CD4-positive, CD25-positive, alpha-beta regulatory T cell (primary cell): ENCODE measurements around the gene ZNF778. TPM values are rescaled to one million over a fixed set of nuclear protein-coding genes. Genes with fewer than 3 reads are reported as not detected.
A peak's percentile ranks its signal among the peaks of the same experiment; 100 is the strongest.

Source experiments
- ATAC-seq, 2 donors: fragments of 150-1000 bp; cut with Tn5 transposase; one replicate each; pipeline ENCODE4 v1.10.0; 2021; ENCODE audit warnings: low read depth in 2 of 2, moderate number of reproducible peaks in 2 of 2, moderate library complexity in 1 of 2
- DNase-seq, 3 donors: peaks; one replicate each; pipeline versions ENCODE4 v3.0.0 to v3.0.0-alpha.2; 2012 to 2022; ENCODE audit warnings: mixed read lengths in 1 of 3
- H3K27ac ChIP-seq: one replicate; pipeline ENCODE4 v1.7.0; 2013; ENCODE audit warnings: mild to moderate bottlenecking, low read length; ENCODE audit not compliant: insufficient read depth, poor library complexity, severe bottlenecking
- H3K27me3 ChIP-seq: one replicate; pipeline ENCODE4 v1.7.0; 2013; ENCODE audit warnings: low read length; ENCODE audit not compliant: control insufficient read depth, insufficient read depth
- H3K36me3 ChIP-seq: one replicate; pipeline ENCODE4 v1.7.0; 2013; ENCODE audit warnings: mild to moderate bottlenecking, low read length, moderate library complexity; ENCODE audit not compliant: control insufficient read depth, insufficient read depth
- H3K4me1 ChIP-seq: 2 replicates; pipeline ENCODE4 v1.7.0; 2013; ENCODE audit warnings: mild to moderate bottlenecking, low read length; ENCODE audit not compliant: insufficient read depth, control insufficient read depth, poor library complexity, severe bottlenecking
- H3K4me3 ChIP-seq: one replicate; pipeline ENCODE4 v1.7.0; 2013; ENCODE audit warnings: low read depth, mild to moderate bottlenecking, low read length, moderate library complexity
- H3K9me3 ChIP-seq, 2 experiments: 1 replicate in 1 of 2; 2 replicates in 1 of 2; pipeline ENCODE4 v1.7.0; 2013; ENCODE audit warnings: low read length in 2 of 2, mild to moderate bottlenecking in 1 of 2, moderate library complexity in 1 of 2; ENCODE audit not compliant: control insufficient read depth in 2 of 2
- H3K27ac Mint-ChIP-seq, 3 donors: one replicate each; pipeline ENCODE4 v1.8.0; 2020 to 2022; ENCODE audit warnings: mild to moderate bottlenecking in 3 of 3, mixed read lengths in 3 of 3, moderate library complexity in 2 of 3
- H3K27me3 Mint-ChIP-seq: one replicate; pipeline ENCODE4 v1.8.0; 2022; ENCODE audit warnings: mild to moderate bottlenecking, mixed read lengths
- H3K36me3 Mint-ChIP-seq: one replicate; pipeline ENCODE4 v1.8.0; 2020; ENCODE audit warnings: mixed read lengths
- H3K4me1 Mint-ChIP-seq, 4 donors: one replicate each; pipeline ENCODE4 v1.8.0; 2020 to 2022; ENCODE audit warnings: mixed read lengths in 4 of 4, mild to moderate bottlenecking in 1 of 4
- H3K4me3 Mint-ChIP-seq, 4 donors: one replicate each; pipeline ENCODE4 v1.8.0; 2020 to 2022; ENCODE audit warnings: mild to moderate bottlenecking in 4 of 4, mixed read lengths in 4 of 4, moderate library complexity in 3 of 4
- H3K9me3 Mint-ChIP-seq, 7 donors: one replicate each; pipeline ENCODE4 v1.8.0; 2020 to 2022; ENCODE audit warnings: mixed read lengths in 7 of 7, mild to moderate bottlenecking in 3 of 7, moderate library complexity in 2 of 7
- polyA plus RNA-seq, 4 donors: library from polyadenylated mRNA; unstranded; fragments of 300-500 nt; fragmentation: Illumina TruSeq; gene quantifications; one replicate each; pipeline ENCODE4 v1.2.3, GENCODE V29; 2021
- total RNA-seq: library from RNA; stranded (reverse); gene quantifications from one replicate; pipeline ENCODE4 v1.2.3, GENCODE V29; 2022

ZNF778 gene
- total and polyA plus RNA-seq, 5 donors from 2014 or later = 3.3 to 7.9 (median 4.5) TPM

DNA sequence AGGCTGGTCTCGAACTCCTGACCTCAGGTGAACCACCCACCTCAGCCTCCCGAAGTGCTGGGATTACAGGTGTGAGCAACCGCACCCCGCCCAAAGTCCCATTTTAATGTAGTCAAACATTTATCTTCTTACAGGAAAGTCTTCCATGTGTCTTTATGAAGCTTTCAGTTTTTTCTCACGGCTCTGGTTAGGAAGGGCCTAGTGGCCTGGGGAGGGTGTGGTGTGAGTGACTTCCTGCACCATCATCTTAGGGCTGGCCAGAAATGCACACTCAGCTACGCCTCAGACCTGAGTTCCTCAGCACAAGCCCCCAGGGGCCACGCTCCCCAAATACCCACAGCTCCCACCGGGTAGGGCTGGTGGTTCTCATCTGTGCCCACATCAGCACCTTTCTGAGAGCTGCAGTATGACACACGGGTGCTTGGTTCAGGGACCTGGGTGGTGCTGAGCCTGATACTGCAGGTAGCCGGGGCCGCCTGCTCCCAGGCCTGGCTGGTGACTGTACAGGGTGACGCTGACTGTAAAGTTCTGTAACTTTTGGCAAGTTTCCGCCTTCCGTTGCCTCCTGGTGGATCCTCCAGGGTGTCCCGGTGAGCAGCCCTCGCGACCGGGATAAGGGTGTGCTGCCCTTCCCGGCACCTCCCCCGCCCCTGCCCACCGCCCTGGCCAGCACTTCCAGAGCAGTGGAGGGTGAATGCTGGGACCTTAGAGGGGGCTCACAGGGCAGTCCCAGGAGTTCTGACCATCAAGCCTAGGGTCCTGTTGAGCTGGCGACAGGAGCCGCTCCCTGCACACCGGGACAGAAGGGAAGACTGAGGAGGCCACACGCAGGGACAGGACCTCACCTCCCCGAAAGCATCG, 52.5 kb downstream of the ZNF778 start:
- H3K36me3 ChIP-seq = peaks cover 70% of the 10 kb centered on the region
- no peak overlapping the region for H3K27ac ChIP-seq
- H3K4me3 ChIP-seq = no peak overlapping the region
- Mint-ChIP-seq H3K4me1 (peaks cover 0 to 3% (median under 1%) of the 10 kb centered on the region in 4 donors), H3K36me3 (peaks cover 29% of the 10 kb centered on the region), H3K4me3 (no peak overlapping the region), H3K27me3 (no peaks in the 10 kb centered on the region), H3K27ac (no peak overlapping the region), H3K9me3 (peaks cover 0 to 4% (median 0%) of the 10 kb centered on the region in 7 donors)
- no peak for ATAC-seq
- no peak for DNase-seq
- H3K27me3 ChIP-seq = no peaks in the 10 kb centered on the region
- H3K4me1 ChIP-seq = no peaks in the 10 kb centered on the region
- H3K9me3 ChIP-seq = no peaks in the 10 kb centered on the region

DNA sequence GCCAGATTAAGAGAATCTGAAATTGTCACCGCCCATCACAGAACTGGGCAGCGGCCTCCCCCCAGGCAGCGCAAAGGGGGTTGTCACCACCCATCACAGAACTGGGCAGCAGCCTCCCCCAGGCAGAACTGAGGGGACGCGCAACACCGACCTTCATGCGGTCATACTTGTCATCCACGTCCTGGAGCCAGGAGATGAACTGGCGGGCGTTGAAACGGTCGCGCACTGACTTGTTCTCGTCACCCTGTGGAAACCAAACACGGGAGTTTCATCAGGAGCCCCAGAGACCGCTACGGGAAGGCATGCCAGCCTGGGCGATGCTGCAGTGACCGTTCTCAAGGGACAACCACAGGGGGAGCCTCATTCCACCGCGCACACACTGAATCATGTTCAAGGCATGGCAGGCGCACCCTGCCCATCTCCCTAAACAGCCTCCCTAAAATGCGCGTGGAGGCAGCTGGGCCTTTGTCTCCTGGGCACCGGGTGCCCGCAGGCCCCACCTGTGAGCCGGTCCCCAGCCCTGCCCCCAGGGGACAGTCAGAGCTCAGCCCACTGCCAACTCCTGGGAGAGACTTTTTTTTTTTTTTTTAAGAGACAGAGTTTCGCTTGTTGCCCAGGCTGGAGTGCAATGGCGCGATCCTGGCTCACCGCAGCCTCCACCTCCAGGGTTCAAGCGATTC, 53.3 kb downstream of the ZNF778 start:
- H3K4me3 ChIP-seq = no peak overlapping the region
- Mint-ChIP-seq H3K4me1 (peaks cover 0 to 3% (median under 1%) of the 10 kb centered on the region in 4 donors), H3K27me3 (no peaks in the 10 kb centered on the region), H3K4me3 (no peak overlapping the region), H3K36me3 (peaks cover 29% of the 10 kb centered on the region), H3K9me3 (peaks cover 0 to 3% (median 0%) of the 10 kb centered on the region in 7 donors), H3K27ac (no peak overlapping the region)
- peaks cover 77% of the 10 kb centered on the region for H3K36me3 ChIP-seq
- DNase-seq (no peak), ATAC-seq (no peak)
- H3K27me3 ChIP-seq = no peaks in the 10 kb centered on the region
- no peaks in the 10 kb centered on the region for H3K9me3 ChIP-seq
- H3K4me1 ChIP-seq = no peaks in the 10 kb centered on the region
- no peak overlapping the region for H3K27ac ChIP-seq

DNA sequence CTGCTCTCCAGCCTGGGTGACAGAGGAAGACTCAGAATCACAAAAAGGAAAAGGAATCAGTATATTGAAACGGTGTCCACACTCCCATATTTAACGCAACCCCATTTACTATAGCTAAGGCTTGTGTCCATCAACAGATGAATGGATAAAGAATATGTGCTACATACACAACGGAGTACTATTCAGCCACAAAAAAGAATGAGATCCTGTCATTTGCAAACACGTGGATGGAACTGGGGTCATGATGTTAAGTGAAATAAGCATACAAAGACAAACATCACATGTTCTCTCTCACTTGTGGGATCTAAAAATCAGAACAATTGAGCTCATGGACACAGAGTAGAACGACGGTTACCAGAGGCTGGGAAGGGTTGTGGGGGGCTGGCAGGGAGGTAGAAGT, 55.1 kb downstream of the ZNF778 start:
- H3K9me3 ChIP-seq = no peaks in the 10 kb centered on the region
- peak overlapping the region in 1 of 3 donors; percentile 69 for H3K27ac Mint-ChIP-seq
- H3K27me3 Mint-ChIP-seq = no peaks in the 10 kb centered on the region
- peaks cover 32% of the 10 kb centered on the region for H3K36me3 Mint-ChIP-seq
- no peaks in the 10 kb centered on the region for H3K27me3 ChIP-seq
- peak overlapping the region in 1 of 4 donors; percentile 1 for H3K4me3 Mint-ChIP-seq
- H3K4me1 Mint-ChIP-seq = peaks cover 0 to 4% (median under 1%) of the 10 kb centered on the region in 4 donors
- H3K4me1 ChIP-seq = no peaks in the 10 kb centered on the region
- H3K9me3 Mint-ChIP-seq = peaks cover 0 to 3% (median 0%) of the 10 kb centered on the region in 7 donors
- no peak for DNase-seq
- peaks cover 76% of the 10 kb centered on the region for H3K36me3 ChIP-seq
- no peak overlapping the region for H3K27ac ChIP-seq
- no peak overlapping the region for H3K4me3 ChIP-seq
- no peak for ATAC-seq

DNA sequence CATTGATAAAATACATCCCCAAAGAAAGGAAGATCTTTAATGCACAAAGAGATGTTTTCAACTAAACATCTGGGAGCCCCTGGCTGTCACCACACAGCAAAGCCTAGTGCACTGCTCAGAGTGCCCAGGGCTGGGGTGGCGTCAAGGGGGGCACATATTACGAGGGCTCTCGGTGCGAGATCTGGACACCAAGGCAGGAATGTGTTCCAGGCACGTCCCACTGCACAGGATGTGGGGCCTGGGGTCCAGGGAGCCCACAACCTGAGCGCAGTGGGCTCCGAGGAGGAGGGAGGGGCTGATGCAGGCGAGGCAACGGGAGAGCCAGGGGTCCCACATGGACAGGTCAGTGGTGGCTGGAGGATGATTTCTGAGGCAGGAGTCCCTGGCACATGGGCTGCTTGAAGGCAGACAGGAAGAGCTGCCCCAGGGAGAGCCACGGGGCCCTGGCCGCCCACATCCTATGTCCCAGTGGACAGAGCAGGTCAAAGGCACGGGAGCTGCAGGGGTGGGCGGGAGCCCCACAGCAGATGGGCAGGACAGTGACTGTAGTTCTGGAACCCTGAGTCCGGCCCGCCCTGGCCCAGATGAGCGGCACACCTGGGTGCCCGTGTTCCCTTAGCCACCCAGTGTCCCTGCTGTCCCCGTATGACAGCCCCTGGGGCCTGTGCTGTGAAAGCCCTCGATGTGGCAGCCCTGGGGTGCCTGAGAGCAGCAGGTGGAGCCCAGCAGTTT, 56.4 kb downstream of the ZNF778 start:
- Histone ChIP-seq H3K27ac (no peak overlapping the region), H3K4me1 (no peaks in the 10 kb centered on the region), H3K9me3 (no peaks in the 10 kb centered on the region), H3K36me3 (peaks cover 82% of the 10 kb centered on the region), H3K27me3 (no peaks in the 10 kb centered on the region), H3K4me3 (no peak overlapping the region)
- H3K36me3 Mint-ChIP-seq = peaks cover 30% of the 10 kb centered on the region
- no peak overlapping the region for H3K27ac Mint-ChIP-seq
- ATAC-seq (no peak), DNase-seq (no peak)
- H3K9me3 Mint-ChIP-seq = peaks cover 0 to 3% (median 0%) of the 10 kb centered on the region in 7 donors
- no peaks in the 10 kb centered on the region for H3K27me3 Mint-ChIP-seq
- H3K4me1 Mint-ChIP-seq = peaks cover 0 to 4% (median under 1%) of the 10 kb centered on the region in 4 donors
- H3K4me3 Mint-ChIP-seq = no peak overlapping the region

DNA sequence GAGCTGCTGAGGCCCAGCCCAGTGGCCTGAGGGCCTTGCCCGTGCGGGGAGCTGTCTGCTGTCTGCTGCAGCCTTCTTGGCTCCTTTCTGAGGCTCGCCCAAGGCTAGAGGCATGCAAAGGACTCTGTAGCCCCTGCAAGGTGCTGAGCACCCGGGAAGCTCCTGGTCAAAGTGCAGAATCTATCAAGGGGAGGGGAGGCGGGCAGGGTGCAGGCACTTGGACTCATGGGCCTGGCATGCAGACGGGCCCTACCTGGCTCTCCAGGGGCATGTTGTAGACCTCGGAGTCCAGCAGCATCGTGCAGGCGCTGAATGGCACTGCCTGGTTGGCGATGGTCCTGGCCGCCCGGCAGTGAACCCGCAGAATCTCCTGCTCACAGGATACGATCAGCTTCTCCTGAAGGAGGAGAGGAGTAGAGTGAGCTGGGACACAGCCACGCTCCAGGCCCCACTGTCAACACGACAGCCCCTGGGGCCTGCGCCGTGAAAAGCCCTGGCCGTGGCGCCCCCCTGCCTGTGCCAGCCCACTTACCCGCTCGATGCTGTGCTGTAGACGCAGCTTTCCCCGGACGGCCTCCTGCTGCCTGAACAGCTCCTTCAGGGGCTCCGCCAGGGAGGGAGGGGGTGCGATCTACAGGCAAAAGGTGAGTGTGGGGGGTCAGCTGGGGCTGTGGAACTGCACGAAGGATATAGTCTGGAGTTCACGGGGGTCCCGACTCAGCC, 57.2 kb downstream of the ZNF778 start:
- peaks cover 75% of the 10 kb centered on the region for H3K36me3 ChIP-seq
- H3K4me3 ChIP-seq = no peak overlapping the region
- ATAC-seq (no peak), DNase-seq (no peak)
- no peaks in the 10 kb centered on the region for H3K9me3 ChIP-seq
- H3K27me3 ChIP-seq = no peaks in the 10 kb centered on the region
- Mint-ChIP-seq H3K36me3 (peaks cover 27% of the 10 kb centered on the region), H3K4me1 (peaks cover 0 to 4% (median under 1%) of the 10 kb centered on the region in 4 donors), H3K9me3 (peaks cover 0 to 3% (median 0%) of the 10 kb centered on the region in 7 donors), H3K4me3 (no peak overlapping the region), H3K27me3 (no peaks in the 10 kb centered on the region), H3K27ac (no peak overlapping the region)
- H3K4me1 ChIP-seq = no peaks in the 10 kb centered on the region
- no peak overlapping the region for H3K27ac ChIP-seq

DNA sequence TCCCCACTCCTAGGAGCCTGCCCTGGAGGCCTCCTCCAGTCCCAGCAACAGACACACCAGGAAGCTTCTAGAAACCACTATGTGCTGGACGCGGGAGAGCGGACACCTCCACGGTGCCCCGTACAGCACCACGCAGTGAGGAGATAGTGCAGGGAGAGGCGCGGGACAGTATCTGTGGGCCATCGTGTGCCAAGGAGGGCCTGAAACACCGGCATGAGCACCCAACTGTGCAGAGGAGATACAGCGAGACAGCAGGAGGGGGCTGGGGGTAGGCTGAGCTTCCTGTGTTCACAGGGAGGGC, 57.7 kb downstream of the ZNF778 start:
- H3K27me3 ChIP-seq = no peaks in the 10 kb centered on the region
- H3K4me1 ChIP-seq = no peaks in the 10 kb centered on the region
- no peak overlapping the region for H3K4me3 ChIP-seq
- Mint-ChIP-seq H3K36me3 (peaks cover 27% of the 10 kb centered on the region), H3K27ac (no peak overlapping the region), H3K9me3 (peaks cover 0 to 3% (median 0%) of the 10 kb centered on the region in 7 donors), H3K4me3 (no peak overlapping the region), H3K4me1 (peaks cover 0 to 4% (median under 1%) of the 10 kb centered on the region in 4 donors), H3K27me3 (no peaks in the 10 kb centered on the region)
- peaks cover 70% of the 10 kb centered on the region for H3K36me3 ChIP-seq
- DNase-seq (no peak), ATAC-seq (no peak)
- no peak overlapping the region for H3K27ac ChIP-seq
- no peaks in the 10 kb centered on the region for H3K9me3 ChIP-seq
